Hepatocyte (in vitro differentiated cells): ENCODE results near the gene ACY1.

Experiments used
- CTCF ChIP-seq: fragments of 200-600 bp; sonication (generic); IDR thresholded peaks from 2 replicates; pipeline ENCODE4 v1.5.1; 2016; ENCODE audit warnings: antibody characterized with exemption, mild to moderate bottlenecking; ENCODE audit not compliant: poor library complexity
- EZH2 ChIP-seq: fragments of 200-600 bp; sonication (generic); IDR thresholded peaks from 2 replicates; pipeline ENCODE4 v1.6.1; 2016; ENCODE audit warnings: antibody characterized with exemption, mild to moderate bottlenecking, borderline replicate concordance

- no peak for TF ChIP-seq EZH2
- TF ChIP-seq CTCF: no peak
Measured at GRCh38 chr3:51984269-51984647, 923 bp downstream of the ACY1 start.
